HG03521 (cell line): ENCODE results near the gene TNNC2.
"Not testable (repeated sequence)": the region's sequence is repeated elsewhere in the genome, so short reads cannot be mapped to it uniquely, and the experiment has no call there.

Source experiments
- ATAC-seq: cut with Tn5 transposase; IDR thresholded peaks from one replicate; pipeline ENCODE4 v1.9.1; 2021; ENCODE audit warnings: mild to moderate bottlenecking, moderate library complexity; ENCODE audit not compliant: unreplicated experiment

Gene TNNC2

DNA sequence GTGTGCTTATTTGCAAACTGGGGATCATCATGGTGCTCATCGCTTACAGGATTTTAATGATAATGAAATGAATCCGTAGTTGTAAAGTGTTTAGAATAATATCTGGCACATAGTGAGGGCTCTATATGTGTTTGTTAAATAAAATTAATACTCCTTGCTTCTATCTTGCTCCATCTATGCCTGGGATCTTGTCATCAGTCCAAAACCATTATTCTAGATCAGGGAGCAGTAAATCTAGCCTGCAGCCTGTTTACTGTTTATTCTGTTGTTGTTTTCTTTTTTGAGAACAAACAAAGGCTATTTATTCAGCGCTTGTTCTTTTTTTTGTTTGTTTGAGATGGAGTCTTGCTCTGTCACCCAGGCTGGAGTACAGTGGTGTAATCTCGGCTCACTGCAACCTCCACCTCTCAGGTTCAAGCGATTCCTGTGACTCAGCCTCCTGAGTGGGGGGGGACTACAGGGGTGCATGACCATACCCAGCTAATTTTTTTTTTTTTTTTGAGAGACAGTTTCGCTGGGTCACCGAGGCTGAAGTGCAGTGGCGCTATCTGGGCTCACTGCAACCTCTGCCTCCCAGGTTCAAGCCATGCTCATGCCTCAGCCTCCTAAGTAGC lies 22.0 kb upstream of the TNNC2 start:
- ATAC-seq = no peak

DNA sequence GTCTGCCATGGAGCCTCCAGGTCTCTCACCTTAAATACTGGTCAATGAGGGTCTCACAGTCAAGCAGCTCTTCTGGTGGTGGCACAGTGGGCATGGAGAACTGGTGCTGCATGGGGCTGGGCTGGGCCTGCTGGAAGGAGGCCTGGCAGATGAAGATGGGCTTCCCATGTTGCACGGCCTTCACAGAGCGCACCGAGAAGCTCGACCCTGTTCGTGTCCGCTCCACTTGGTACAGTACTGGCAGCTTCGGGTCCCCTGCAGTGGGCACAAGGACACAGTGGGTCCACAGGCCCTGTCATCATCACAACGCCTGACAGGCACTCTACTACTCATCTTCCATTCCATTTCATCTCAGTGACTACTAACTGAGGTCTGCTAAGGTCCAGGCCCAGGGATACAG lies 21.3 kb upstream of the TNNC2 start:
- no peak for ATAC-seq

DNA sequence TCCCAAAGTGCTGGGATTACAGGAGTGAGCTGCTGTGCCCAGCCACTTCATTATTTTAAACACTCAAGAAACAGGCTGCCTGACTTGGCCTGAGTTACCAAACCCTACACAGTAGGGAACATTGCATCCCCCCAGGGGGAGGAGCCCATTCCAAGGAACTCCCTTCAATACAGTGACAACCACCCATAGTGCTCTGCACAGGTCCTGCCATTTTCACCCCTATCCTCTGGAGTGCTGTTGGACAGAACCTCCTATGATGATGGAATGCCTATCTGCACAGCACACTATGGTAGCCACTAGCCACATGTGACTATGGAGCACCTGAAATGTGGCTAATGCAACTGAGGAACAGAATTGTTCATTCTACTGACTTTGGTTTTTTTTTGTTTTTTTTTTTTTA lies 18.3 kb upstream of the TNNC2 start:
- ATAC-seq = no peak

DNA sequence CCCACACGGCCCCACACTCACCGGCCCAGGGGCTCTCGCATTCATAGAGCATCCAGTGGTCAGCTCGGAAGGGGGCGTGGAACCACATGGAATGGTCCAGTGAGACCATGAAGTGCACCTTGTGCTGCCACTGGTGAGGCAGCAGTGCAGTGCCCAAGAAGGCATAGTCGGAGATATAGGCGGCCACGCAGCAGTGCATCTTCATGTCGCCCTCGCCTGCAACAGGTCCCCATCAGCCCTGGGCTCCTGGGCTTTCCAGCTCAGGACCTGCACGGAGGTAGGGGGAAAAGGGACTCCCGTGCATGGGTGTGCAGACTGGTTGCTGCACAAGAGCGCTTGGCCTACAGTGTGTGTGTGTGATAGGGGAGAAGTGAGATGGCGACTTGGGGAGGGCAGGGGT lies 16.4 kb upstream of the TNNC2 start:
- ATAC-seq = no peak

DNA sequence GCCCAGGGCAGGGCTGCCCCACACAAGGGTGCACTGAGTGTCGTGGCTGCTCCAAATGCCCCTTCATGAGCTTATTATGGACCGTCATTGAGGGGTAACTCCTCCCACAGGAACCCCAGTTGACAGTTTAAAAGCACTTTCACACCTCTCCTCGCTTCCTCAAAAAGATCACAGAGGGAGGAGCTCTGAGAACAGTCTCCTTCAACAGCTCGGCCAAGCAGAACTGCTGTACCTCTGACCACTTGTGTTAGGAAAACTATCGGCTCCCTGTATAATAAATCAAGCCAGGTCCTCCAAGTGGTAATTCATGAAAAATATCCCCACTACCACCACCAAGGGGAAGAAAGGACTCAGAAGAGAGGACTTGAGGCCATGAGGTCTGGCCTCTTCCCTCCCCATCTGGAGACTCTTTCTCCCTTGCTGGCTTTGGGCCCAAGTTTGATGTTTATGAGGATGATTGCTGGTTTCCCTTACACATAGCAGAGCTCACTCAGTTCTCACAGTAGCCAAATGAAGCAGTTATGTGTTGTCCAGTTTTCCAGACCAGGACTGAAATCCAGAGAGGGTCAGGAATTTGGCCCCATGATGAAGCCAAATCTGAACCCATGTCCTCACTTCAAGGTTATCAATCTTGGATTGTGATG lies 15.2 kb upstream of the TNNC2 start:
- no peak for ATAC-seq

DNA sequence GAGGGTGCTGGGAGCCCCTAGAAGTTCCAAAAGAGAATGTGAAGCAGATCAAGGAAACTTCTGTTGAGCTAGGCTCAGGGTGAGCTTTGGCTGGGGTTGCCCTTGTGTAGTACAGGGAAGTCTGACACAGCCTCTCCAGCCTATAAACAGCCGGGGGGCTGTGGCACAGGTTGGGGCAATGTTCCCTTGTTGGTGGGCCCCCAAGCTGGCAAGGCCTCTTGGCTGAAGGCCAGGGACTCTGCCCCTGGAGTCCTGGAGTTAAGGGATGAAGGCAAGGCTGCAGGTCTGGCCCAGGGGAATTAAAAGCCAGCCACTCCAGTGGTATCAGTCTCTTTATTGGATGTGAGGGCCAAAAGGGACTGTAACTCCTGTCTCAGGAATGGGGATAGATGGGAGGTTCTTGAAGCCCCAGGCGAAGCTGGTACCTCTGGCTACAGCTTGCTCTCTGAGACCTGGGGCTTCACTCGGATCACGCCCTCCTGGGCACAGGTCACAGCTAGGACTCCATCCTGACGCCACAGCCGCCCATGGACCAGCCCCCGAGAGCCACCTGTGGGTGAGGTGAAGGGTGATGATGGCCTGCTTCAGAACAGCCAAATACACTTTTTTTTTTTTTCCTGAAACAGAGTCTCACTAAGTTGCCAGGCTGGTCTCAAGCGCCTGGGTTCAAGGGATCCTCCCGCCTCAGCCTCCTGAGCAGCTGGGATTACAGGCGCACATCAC lies 14.5 kb upstream of the TNNC2 start:
- no peak for ATAC-seq

DNA sequence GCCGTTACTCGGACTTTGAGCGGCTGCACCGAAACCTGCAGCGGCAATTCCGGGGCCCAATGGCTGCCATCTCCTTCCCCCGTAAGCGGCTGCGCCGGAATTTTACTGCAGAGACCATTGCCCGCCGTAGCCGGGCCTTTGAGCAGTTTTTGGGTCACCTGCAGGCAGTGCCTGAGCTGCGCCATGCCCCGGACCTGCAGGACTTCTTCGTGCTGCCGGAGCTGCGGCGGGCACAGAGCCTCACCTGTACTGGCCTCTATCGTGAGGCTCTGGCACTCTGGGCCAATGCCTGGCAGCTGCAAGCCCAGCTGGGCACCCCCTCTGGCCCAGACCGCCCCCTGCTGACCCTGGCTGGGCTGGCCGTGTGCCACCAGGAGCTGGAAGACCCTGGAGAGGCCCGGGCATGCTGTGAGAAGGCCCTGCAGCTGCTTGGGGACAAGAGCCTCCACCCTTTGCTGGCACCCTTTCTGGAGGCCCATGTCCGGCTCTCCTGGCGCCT lies 13.6 kb upstream of the TNNC2 start:
- no peak for ATAC-seq

DNA sequence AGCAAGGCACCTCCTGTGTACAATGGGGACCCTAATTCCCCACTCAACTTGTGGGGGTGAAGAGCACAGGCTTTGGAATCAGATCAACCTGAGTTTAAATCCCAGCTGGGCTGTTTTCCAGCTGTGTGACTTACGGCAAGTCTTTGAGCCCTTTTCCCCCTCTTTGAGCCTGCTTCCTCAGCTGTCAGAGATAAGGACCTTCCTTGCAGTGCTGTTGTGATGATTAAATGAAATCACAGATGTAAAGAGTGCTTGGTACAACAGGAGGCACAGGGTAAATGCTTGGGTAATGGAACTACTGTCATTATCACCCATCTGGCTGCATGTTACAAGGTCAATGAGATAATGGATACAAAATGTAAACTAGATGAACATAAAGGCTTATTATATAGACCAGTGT lies 9.7 kb upstream of the TNNC2 start:
- no peak for ATAC-seq

DNA sequence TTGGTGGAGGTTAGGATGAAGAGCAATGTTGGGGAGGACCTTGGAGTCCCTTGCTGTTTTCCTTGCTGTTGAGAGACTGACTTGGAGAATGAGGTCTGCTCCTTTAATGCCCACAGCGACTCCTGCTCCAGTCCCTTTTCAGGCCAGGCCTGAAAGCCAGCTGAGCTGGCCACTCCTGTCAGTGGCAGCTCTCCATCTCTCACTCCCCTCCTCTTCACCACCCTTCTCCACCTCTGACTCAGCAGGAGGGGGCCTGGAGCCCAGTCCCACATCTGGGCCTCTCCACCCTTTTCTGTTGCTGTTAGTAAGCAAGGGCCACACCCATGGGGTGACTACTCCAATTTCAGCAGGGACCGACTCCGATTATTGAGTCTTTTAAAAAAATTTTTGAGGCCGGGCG lies 8.7 kb upstream of the TNNC2 start:
- no peak for ATAC-seq

DNA sequence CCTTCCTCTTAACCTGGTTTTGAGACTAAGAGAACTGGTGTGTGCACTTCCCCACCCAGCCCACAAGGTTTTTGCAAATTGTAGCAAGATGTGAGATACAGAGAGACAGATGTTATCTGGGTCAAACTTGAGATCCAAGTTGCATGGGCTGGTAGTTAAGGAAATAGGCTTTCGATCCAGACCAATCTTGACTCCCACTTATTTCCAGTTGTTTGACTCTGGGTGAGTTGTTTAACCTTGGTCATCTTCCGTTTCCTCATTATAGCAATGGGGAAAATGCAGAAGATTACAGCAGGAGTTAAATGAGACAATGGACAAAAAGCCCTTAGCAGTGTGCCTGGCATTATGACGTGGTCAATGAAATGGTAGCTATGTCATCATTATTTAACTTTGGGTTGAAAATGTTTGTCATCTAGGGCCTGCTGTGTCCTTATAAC lies 8.2 kb upstream of the TNNC2 start:
- ATAC-seq = no peak

DNA sequence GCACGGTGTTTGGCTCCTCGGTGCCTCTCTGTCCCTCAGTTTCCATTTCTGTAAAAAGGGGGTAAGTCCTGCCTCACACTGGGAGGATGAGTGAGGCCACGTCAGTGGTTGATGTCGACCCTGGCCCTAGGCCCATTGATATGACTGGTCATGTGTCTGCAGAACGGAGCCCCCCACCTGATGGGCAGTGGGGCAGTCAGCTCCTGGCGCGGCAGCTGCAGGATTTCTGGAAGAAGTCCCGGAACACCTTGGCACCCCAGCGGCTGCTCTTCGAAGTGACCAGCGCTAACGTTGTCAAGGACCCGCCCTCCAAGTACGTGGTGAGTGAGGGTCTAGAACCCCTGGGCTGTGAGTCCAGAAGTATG lies 7.7 kb upstream of the TNNC2 start:
- ATAC-seq = no peak

DNA sequence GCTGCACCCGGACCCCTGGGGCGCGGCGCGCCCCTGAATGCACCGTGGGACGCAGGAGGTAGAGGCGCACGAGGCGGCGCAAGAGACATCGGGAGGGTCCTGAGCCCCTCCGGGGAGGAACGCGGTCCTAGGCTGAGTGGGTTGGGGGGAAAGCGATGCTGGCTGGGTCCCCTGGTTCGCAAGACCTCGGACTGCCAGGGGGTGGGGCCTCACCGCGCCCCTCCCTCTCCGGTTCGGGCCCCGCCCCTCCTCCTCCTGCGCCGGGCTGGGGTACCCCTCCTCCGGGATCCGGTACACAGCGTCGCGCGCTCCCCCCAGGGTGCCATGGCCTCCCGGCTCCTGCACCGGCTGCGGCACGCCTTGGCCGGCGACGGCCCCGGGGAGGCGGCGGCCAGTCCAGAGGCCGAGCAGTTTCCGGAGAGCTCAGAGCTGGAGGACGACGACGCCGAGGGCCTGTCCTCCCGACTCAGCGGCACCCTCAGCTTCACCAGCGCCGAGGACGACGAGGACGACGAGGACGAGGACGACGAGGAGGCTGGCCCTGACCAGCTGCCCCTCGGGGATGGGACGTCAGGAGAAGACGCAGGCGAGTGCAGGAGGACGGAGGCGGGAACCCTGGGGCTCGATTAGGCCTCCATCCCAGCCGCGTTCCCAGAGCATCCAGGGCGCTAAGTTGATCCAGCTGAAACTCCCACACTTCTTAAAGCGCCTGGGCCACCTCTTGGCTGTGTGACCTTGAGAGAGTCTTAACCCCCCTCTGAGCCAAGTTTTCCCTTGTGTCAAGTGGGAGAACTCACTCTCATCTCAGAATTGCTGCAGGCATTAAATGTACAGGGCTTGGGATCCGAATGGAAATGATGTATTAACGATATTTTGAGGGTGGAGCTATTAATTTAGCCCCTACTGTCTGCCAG lies 7.0 kb upstream of the TNNC2 start:
- peak; percentile 27 for ATAC-seq

DNA sequence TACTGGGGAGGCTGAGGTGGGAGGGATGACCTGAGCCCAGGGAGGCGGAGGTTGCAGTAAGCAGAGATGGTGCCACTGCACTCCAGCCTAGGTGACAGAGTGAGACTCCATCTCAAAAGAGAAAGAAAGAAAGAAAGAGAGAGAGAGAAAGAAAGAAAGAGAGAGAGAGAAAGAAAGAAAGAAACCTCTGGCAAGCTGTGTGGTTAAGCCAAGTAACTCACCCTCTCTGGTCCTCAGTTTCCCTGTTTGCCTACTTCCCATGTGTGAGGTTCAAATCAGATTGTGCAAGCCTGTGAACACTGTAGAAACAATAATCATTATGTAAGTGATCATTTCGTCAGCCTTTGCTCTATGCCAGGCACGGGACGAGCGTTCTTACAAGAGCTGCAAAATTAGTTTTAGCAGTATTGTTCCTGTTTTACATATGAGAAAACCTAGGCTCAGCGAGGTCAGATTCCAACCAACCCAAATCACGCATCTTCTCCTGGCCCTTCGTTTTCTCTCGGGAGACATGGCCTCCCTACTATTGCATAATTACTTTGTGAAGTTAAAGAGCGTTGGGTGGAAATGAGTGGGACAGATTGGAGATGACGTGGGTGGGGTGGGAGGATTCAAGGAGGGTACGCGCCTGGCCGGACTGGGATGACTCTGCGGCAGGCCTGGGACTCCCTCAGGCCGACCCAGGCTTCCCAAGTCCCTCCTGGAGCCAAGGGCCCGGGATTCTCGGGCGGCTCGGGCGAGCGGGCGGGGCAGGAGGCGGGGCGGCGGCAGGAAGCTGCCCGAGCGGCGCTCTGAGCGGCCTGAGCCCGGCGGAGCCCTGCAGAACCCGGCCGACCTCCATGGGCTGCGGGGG lies 6.1 kb upstream of the TNNC2 start, which contains the start of gene SNX21:
Gene SNX21 (plus strand): TSS at position 770 of the 853 bp plus-strand sequence. CDS start 121 bp downstream, outside the sequence.
- ATAC-seq = peak; percentile 46

DNA sequence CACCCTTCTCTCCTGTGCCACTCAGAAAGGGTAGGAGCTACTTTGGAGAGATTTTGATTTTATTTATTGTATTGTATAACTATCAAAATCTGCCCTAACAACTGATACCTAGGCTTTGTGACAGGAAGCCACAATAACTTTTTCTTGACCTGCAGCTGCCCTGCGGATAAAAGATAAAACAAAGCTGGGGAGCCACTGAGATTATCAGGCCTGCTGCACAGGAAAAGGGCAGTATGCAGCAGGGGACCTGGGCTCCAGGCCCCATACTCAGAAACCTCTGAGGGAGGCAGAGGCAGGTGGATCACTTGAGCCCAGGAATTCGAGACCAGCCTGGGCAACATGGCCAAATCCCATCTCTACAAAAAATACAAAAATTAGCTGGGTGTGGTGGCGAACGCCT lies 5.5 kb upstream of the TNNC2 start:
- no peak for ATAC-seq

DNA sequence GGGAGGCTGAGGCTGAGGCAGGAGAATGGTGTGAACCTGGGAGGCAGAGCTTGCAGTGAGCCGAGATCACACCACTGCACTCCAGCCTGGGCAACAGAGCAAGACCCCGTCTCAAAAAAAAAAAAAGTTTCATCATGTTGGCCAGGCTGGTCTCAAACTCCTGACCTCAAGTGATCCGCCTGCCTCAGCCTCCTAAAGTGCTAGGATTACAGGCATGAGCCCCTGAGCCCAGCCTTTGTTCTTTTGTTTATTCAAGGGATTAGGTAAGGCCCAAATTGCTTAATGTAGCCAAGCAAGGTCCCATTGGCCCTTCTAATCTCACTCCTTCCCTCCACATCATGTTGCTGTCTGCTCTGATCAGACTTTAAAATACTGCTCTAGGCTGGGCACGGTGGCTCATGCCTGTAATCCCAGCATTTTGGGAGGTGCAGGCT lies 2.6 kb upstream of the TNNC2 start:
- ATAC-seq = not testable (repeated sequence)

DNA sequence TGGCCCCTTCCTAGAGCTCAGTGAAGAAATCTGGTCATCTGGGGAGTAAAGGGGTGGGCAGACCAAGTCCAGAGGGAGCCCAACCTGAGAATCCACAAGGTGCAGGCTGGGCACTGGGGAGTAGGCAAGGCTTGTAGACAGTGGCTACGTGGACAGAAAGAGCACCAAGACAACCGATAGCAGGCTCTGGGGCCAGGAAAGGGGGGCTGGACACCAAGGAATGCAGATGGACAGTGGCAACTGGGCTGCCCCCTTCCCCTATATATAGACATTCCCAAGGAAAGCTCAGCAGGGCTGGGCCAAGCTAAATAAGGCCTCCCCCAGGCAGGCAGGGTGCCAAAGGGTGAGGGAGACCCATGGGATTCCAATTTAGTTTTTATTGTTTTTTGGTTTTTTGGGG lies 1.5 kb upstream of the TNNC2 start:
- ATAC-seq = no peak

DNA sequence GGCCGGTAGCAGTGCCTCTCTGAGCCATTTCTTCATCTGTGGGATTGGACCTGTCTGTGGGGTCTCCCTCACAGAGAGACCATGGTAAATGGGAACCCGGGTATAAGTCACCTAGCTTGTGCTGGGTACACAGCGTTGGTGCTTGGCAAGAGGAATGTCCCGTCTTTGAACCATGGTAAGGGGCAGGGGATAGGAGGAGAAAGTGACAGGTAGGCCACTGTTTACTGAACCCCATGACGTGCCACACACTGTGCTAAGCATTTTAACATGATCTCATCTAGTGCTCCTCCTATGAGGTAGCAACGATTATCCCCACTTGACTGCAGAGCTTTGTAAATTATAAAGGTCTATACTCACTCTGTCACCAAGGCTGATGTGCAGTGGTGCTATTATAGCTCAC lies 600 bp upstream of the TNNC2 start:
- no peak for ATAC-seq

DNA sequence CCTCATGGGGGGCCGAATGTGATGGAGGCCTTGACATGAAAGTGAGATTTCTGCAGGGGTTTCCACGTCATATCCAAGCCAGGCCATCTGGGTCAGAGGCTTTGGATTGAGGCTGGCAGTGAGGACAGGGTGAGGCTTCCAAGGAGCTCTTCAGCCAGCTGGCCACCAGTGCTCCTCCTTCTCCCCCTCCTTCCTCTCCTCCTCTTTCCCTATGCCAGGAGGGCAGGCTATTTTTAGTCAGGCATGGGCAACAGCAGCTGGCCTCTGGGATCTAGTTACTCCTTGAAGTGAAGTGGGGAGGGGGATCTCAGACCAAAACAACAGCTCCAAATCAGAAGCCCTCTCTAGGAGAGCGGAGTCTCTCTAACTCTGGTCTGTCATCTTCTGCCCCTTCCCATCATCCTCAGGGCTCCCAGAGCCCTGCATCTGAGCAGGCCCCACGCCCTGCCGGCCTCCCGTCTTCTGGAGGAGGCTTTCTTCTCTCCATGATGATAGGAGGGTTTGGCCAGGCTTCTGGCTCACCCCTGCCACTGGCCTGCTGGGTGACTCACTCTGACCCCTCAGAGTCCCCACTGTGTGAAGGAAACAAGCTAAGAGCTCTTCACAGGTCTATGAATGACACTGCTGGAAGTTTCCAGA lies 612 bp downstream of the TNNC2 start:
- ATAC-seq = no peak

DNA sequence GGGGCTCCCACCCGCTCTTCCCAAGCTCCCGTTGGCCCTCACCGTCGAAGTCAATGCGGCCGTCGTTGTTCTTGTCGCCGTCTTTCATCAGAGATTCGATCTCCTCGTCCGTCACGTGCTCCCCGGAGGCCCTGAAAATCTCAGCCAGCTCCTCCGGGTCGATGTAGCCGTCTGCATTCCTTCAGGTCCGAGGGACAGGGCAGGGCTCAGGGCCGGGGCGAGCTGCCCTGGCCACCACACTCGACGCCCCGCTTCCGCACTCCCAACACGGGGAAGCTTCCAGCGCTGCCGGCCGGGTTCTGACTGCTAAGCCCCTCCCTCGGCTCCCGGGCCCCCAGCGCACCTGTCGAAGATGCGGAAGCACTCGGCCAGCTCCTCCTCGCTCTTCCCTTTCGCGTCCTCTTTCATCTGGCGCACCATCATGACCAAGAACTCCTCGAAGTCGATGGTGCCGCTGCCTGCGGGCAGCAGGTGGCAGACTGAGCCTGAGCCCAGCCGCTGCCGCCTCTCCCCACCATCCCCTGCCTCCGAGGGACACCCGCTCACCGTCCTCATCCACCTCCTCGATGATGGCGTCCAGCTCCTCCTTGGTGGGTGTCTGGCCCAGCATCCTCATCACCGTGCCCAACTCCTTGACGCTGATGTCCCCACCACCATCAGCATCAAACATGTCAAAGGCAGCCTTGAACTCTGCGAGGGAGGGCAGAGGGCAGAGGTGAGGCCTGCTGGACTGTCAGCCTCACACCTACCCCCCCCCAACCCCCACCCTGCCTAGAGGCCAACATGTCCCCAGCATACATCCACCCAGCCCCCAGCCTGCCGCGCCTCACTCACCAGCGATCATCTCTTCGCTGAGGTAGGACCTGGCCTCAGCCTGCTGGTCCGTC lies 2.9 kb downstream of the TNNC2 start:
- ATAC-seq = no peak
